A549 (cell line): ENCODE data around the gene MARS1. TPM values are rescaled to one million over a fixed set of nuclear protein-coding genes. Genes with fewer than 3 reads are reported as not detected.

Experiments used
- ATAC-seq, 2 experiments: fragments of 200-7000 bp in 1 of 2; fragments of >200 bp in 1 of 2; cut with Nextera tagmentation in 1 of 2; cut with Tn5 transposase in 1 of 2; 3 replicates each; pipeline versions ENCODE4 v1.8.0 to v1.9.1; 2018 to 2020; ENCODE audit warnings: mild to moderate bottlenecking in 1 of 2, moderate library complexity in 1 of 2
- CTCF ChIA-PET: fragments of 300-600 bp; sonication (Branson Sonifier 250); formaldehyde crosslinking; extraction: SDS; loops from one replicate; lab custom pipeline; 2021; ENCODE audit warnings: antibody characterized with exemption, inconsistent platforms; lab: Yijun Ruan, JAX
- POLR2A ChIA-PET: fragments of 350-600 bp; formaldehyde crosslinking; extraction: SDS; loops from one replicate; lab custom pipeline; 2021; ENCODE audit warnings: antibody characterized with exemption, inconsistent platforms; lab: Yijun Ruan, JAX
- DNase-seq, 2 experiments: peaks; one replicate each; pipeline versions ENCODE4 v3.0.0 to v3.0.0-alpha.2; 2011 to 2016; ENCODE audit warnings: low read depth in 1 of 2, low spot score in 1 of 2
- FAIRE-seq: peaks from 2 replicates; lab custom pipeline; 2011; peaks lifted over from hg19 to GRCh38; lab: Jason Lieb, UNC
- H3K27ac ChIP-seq, 2 experiments: fragments of >200 bp; sonication (Bioruptor Twin); formaldehyde crosslinking; 3 replicates each; pipeline ENCODE4 v1.5.1; 2016 to 2017
- H3K4me1 ChIP-seq: fragments of >200 bp; sonication (Bioruptor Twin); formaldehyde crosslinking; 3 replicates; pipeline ENCODE4 v1.6.1; 2016
- H3K4me2 ChIP-seq: fragments of >200 bp; sonication (Bioruptor Twin); formaldehyde crosslinking; 3 replicates; pipeline ENCODE4 v1.6.1; 2016
- H3K4me3 ChIP-seq: fragments of >200 bp; sonication (Bioruptor Twin); formaldehyde crosslinking; 3 replicates; pipeline ENCODE4 v1.5.1; 2016
- H3K9me3 ChIP-seq: fragments of >200 bp; sonication (Bioruptor Twin); formaldehyde crosslinking; 3 replicates; pipeline ENCODE4 v1.6.1; 2016
- CEBPB ChIP-seq, 2 experiments: fragments of >200 bp in 1 of 2; sonication (Bioruptor Twin) in 1 of 2; formaldehyde crosslinking in 1 of 2; IDR thresholded peaks; 2 replicates each; pipeline ENCODE4 v1.6.1; 2012 to 2016
- CHD2 ChIP-seq: fragments of 150-350 bp; IDR thresholded peaks from 2 replicates; pipeline ENCODE4 v1.6.1; 2014; ENCODE audit warnings: low read length; ENCODE audit not compliant: partially characterized antibody
- ELK1 ChIP-seq: fragments of 150-350 bp; IDR thresholded peaks from 2 replicates; pipeline ENCODE4 v1.6.1; 2014; ENCODE audit warnings: low read depth, mild to moderate bottlenecking, low read length
- EP300 ChIP-seq, 2 experiments: fragments of >200 bp; sonication (Bioruptor Twin); formaldehyde crosslinking; IDR thresholded peaks; 2 replicates in 1 of 2; 3 replicates in 1 of 2; pipeline ENCODE4 v1.6.1; 2016 to 2017
- FOSL2 ChIP-seq, 2 experiments: fragments of 450-650 bp in 1 of 2; fragments of >200 bp in 1 of 2; sonication (Bioruptor Twin) in 1 of 2; formaldehyde crosslinking; IDR thresholded peaks; 2 replicates each; pipeline versions ENCODE4 v1.5.0 to v1.6.1; 2016 to 2020; ENCODE audit warnings: mild to moderate bottlenecking in 1 of 2, moderate library complexity in 1 of 2
- GATA3 ChIP-seq: IDR thresholded peaks from 2 replicates; pipeline ENCODE4 v1.6.1; 2012; ENCODE audit warnings: borderline replicate concordance
- HES2 ChIP-seq: fragments of >200 bp; sonication (Bioruptor Twin); formaldehyde crosslinking; IDR thresholded peaks from 2 replicates; pipeline ENCODE4 v1.6.1; 2016
- HEYL ChIP-seq: fragments of 250-450 bp; sonication (Bioruptor Pico); IDR thresholded peaks from 2 replicates; pipeline ENCODE4 v1.8.0; 2021; ENCODE audit warnings: mild to moderate bottlenecking, moderate library complexity
- HOXA7 ChIP-seq: fragments of 250-450 bp; sonication (Bioruptor Pico); IDR thresholded peaks from 2 replicates; pipeline ENCODE4 v1.5.0; 2020; ENCODE audit warnings: mild to moderate bottlenecking, moderate library complexity
- HOXB13 ChIP-seq: fragments of 250-450 bp; sonication (Bioruptor Pico); IDR thresholded peaks from 2 replicates; pipeline ENCODE4 v1.5.0; 2020; ENCODE audit warnings: low read depth, mild to moderate bottlenecking, moderate library complexity
- HOXB5 ChIP-seq: fragments of 250-450 bp; sonication (Bioruptor Pico); IDR thresholded peaks from 2 replicates; pipeline ENCODE4 v1.5.0; 2020; ENCODE audit warnings: mild to moderate bottlenecking, moderate library complexity
- JUN ChIP-seq, 2 experiments: fragments of >200 bp; sonication (Bioruptor Twin); formaldehyde crosslinking; IDR thresholded peaks; 2 replicates in 1 of 2; 3 replicates in 1 of 2; pipeline ENCODE4 v1.6.1; 2016 to 2017
- KDM5A ChIP-seq: fragments of 200-600 bp; sonication (generic); IDR thresholded peaks from 2 replicates; pipeline ENCODE4 v1.6.1; 2016; ENCODE audit warnings: antibody characterized with exemption, mild to moderate bottlenecking
- MAFK ChIP-seq: fragments of 450-650 bp; IDR thresholded peaks from 2 replicates; pipeline ENCODE4 v1.6.1; 2014; ENCODE audit not compliant: partially characterized antibody
- MAX ChIP-seq: IDR thresholded peaks from 2 replicates; pipeline ENCODE4 v1.6.1; 2012
- MAZ ChIP-seq: fragments of 150-350 bp; IDR thresholded peaks from 2 replicates; pipeline ENCODE4 v1.6.1; 2014; ENCODE audit warnings: antibody characterized with exemption, low read depth, low read length, borderline replicate concordance
- NR3C1 ChIP-seq: fragments of >200 bp; sonication (Bioruptor Twin); formaldehyde crosslinking; IDR thresholded peaks from 3 replicates; pipeline ENCODE4 v1.6.1; 2017
- POLR2AphosphoS2 ChIP-seq: conservative IDR thresholded peaks from 2 replicates; pipeline ENCODE4 v1.6.1; 2012; ENCODE audit warnings: low read length, improper control_type of control experiment, inconsistent platforms
- SMC3 ChIP-seq: fragments of >200 bp; sonication (Bioruptor Twin); formaldehyde crosslinking; IDR thresholded peaks from 3 replicates; pipeline ENCODE4 v1.6.1; 2018; ENCODE audit warnings: inconsistent platforms
- SREBF2 ChIP-seq: fragments of 450-650 bp; IDR thresholded peaks from 2 replicates; pipeline ENCODE4 v1.6.1; 2014; ENCODE audit warnings: mild to moderate bottlenecking, moderate library complexity
- TFCP2L1 ChIP-seq: fragments of 250-450 bp; sonication (Bioruptor Pico); IDR thresholded peaks from 2 replicates; pipeline ENCODE4 v1.5.0; 2021; ENCODE audit warnings: mild to moderate bottlenecking
- TP53 ChIP-seq: fragments of 250-450 bp; sonication (Bioruptor Pico); IDR thresholded peaks from 2 replicates; pipeline ENCODE4 v1.5.0; 2021; ENCODE audit warnings: mild to moderate bottlenecking, moderate library complexity
- USF2 ChIP-seq: fragments of 450-650 bp; IDR thresholded peaks from 2 replicates; pipeline ENCODE4 v1.6.1; 2014; ENCODE audit warnings: antibody characterized with exemption
- WGBS: methylation state at CpG from one replicate; pipeline ENCODE4 v1.1.6; 2017; ENCODE audit errors: missing lambda C conversion rate; 5-methylcytosine and 5-hydroxymethylcytosine counted together
- polyA plus RNA-seq, 4 experiments: library from polyadenylated mRNA; depleted of rRNA in 3 of 4; stranded (reverse); fragments of >200 nt; fragmentation: RNase III in 1 of 4; extraction: RNeasy Plus Mini Kit Qiagen cat#74134 plus additional on column Dnase treatment in 1 of 4; gene quantifications; 2 replicates in 3 of 4; 3 replicates in 1 of 4; pipeline ENCODE4 v1.2.3, GENCODE V29; 2011 to 2017
- TF ChIP-seq, protein P1 (sequence below): fragments of 250-450 bp; sonication (Bioruptor Pico); IDR thresholded peaks from 2 replicates; pipeline ENCODE4 v1.5.0; 2021; ENCODE audit warnings: mild to moderate bottlenecking, moderate library complexity, borderline replicate concordance
- TF ChIP-seq, protein P2 (sequence below): fragments of 200-600 bp; sonication (generic); IDR thresholded peaks from 2 replicates; pipeline ENCODE4 v1.6.1; 2016; ENCODE audit warnings: antibody characterized with exemption, mild to moderate bottlenecking, moderate library complexity

Gene MARS1
- polyA plus RNA-seq, 2 of the 4 experiments (the other 2 are of a cell fraction), result 227 to 372 TPM

GRCh38 chr12:57548013-57548315 is 60.1 kb downstream of the MARS1 start (continued):
- TF ChIP-seq NR3C1 (no peak), HOXB13 (CRISPR knock-in tag) (no peak)

- WGBS, result 16% methylated on average over 2 of the region's 2 CpGs
- Histone ChIP-seq H3K4me1 (peaks cover 31% of the 10 kb centered on the region), H3K27ac (no peak overlapping the region; a peak in 1 of 6 replicates), H3K9me3 (no peaks in the 10 kb centered on the region), H3K4me2 (no peak overlapping the region), H3K4me3 (no peak overlapping the region)
- FAIRE-seq (no peak), DNase-seq (no peak), ATAC-seq (no peak)
- POLR2A ChIA-PET, result no interaction called here
- TF ChIP-seq USF2 (no peak), FOSL2 (IDR thresholded peaks at IDR 0.05) (no peak), FOSL2 (CRISPR knock-in tag; IDR thresholded peaks at IDR 0.05) (no peak), EP300 (IDR thresholded peaks at IDR 0.05) (no peak), MAFK (no peak), ELK1 (no peak), HOXA7 (CRISPR knock-in tag) (no peak), SMC3 (no peak), GATA3 (no peak), MAX (no peak), HES2 (no peak), TFCP2L1 (CRISPR knock-in tag) (no peak), MAZ (no peak), POLR2AphosphoS2 (no peak), SREBF2 (no peak), HOXB5 (CRISPR knock-in tag) (no peak), TP53 (CRISPR knock-in tag) (no peak)
- CTCF ChIA-PET, result interaction anchor here (0.6 to 1.0 kb wide), 2 partner anchors 24 to 164 kb away, joined by 4 read pairs; no protein-coding TSS in a partner anchor
Observed at GRCh38 chr12:57548488-57548887, 60.6 kb downstream of the MARS1 start.

GRCh38 chr12:57549203-57549908 is 61.5 kb downstream of the MARS1 start:
- ChIA-PET CTCF (interaction anchor here (1.0 kb wide), 1 partner anchor 25 kb away, joined by 4 read pairs; no protein-coding TSS in a partner anchor), POLR2A (no interaction called here)
- peak overlapping the region; percentile 43 for H3K4me3 ChIP-seq
- 55% methylated on average over 10 of the region's 13 CpGs for whole genome bisulfite sequencing
- H3K27ac ChIP-seq, result peak overlapping the region; percentile 57 to 72; a peak in 5 of 6 replicates
- peak overlapping the region; percentile 71 for H3K4me2 ChIP-seq
- ATAC-seq (peak in 1 of 2 experiments; percentile 0; a peak in 1 of 6 replicates), DNase-seq (no peak), FAIRE-seq (no peak)
- H3K4me1 ChIP-seq, result peaks cover 31% of the 10 kb centered on the region
- H3K9me3 ChIP-seq, result no peaks in the 10 kb centered on the region
- no peak for TF ChIP-seq KDM5A
- no peak for TF ChIP-seq CEBPB (IDR thresholded peaks at IDR 0.05)
- TF ChIP-seq HOXA7 (CRISPR knock-in tag), result no peak
- TF ChIP-seq JUN (IDR thresholded peaks at IDR 0.05), result no peak
- TF ChIP-seq CHD2, result no peak
- TF ChIP-seq NR3C1, result no peak
- TF ChIP-seq, protein P1, sequence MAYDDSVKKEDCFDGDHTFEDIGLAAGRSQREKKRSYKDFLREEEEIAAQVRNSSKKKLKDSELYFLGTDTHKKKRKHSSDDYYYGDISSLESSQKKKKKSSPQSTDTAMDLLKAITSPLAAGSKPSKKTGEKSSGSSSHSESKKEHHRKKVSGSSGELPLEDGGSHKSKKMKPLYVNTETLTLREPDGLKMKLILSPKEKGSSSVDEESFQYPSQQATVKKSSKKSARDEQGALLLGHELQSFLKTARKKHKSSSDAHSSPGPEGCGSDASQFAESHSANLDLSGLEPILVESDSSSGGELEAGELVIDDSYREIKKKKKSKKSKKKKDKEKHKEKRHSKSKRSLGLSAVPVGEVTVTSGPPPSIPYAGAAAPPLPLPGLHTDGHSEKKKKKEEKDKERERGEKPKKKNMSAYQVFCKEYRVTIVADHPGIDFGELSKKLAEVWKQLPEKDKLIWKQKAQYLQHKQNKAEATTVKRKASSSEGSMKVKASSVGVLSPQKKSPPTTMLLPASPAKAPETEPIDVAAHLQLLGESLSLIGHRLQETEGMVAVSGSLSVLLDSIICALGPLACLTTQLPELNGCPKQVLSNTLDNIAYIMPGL, result no peak
- TF ChIP-seq HES2, result no peak
- TF ChIP-seq, protein P2, sequence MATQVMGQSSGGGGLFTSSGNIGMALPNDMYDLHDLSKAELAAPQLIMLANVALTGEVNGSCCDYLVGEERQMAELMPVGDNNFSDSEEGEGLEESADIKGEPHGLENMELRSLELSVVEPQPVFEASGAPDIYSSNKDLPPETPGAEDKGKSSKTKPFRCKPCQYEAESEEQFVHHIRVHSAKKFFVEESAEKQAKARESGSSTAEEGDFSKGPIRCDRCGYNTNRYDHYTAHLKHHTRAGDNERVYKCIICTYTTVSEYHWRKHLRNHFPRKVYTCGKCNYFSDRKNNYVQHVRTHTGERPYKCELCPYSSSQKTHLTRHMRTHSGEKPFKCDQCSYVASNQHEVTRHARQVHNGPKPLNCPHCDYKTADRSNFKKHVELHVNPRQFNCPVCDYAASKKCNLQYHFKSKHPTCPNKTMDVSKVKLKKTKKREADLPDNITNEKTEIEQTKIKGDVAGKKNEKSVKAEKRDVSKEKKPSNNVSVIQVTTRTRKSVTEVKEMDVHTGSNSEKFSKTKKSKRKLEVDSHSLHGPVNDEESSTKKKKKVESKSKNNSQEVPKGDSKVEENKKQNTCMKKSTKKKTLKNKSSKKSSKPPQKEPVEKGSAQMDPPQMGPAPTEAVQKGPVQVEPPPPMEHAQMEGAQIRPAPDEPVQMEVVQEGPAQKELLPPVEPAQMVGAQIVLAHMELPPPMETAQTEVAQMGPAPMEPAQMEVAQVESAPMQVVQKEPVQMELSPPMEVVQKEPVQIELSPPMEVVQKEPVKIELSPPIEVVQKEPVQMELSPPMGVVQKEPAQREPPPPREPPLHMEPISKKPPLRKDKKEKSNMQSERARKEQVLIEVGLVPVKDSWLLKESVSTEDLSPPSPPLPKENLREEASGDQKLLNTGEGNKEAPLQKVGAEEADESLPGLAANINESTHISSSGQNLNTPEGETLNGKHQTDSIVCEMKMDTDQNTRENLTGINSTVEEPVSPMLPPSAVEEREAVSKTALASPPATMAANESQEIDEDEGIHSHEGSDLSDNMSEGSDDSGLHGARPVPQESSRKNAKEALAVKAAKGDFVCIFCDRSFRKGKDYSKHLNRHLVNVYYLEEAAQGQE, result no peak
- TF ChIP-seq HEYL (CRISPR knock-in tag), result no peak
- no peak for TF ChIP-seq ELK1
- TF ChIP-seq EP300 (IDR thresholded peaks at IDR 0.05), result no peak
- TF ChIP-seq MAZ, result no peak
